MM.1S (cell line): ENCODE results near the gene SYT5.
A peak's percentile ranks its signal among the peaks of the same experiment; 100 is the strongest.

ENCODE experiments used
- DNase-seq: peaks from one replicate; pipeline ENCODE4 v3.0.0-alpha.2; 2015
- H2AFZ ChIP-seq: fragments of 300-600 bp; sonication (generic); 2 replicates; pipeline ENCODE4 v1.6.0; 2016; ENCODE audit warnings: antibody characterized with exemption, low read length
- H3F3A ChIP-seq: fragments of 300-600 bp; sonication (generic); 2 replicates; pipeline ENCODE4 v1.6.1; 2016; ENCODE audit warnings: mild to moderate bottlenecking, antibody characterized with exemption, low read length, moderate library complexity, mixed read lengths; ENCODE audit not compliant: insufficient read depth
- H3K27ac ChIP-seq: fragments of 300-600 bp; sonication (generic); 2 replicates; pipeline ENCODE4 v1.5.1; 2016; ENCODE audit warnings: mild to moderate bottlenecking, low read length
- H3K27me3 ChIP-seq: fragments of 300-600 bp; sonication (generic); replicated peaks from 2 replicates; pipeline ENCODE4 v1.6.0; 2016; ENCODE audit warnings: low read length; ENCODE audit not compliant: insufficient read depth
- H3K36me3 ChIP-seq: fragments of 300-600 bp; sonication (generic); replicated peaks from 2 replicates; pipeline ENCODE4 v1.6.1; 2016; ENCODE audit warnings: mild to moderate bottlenecking, low read length, mixed read lengths; ENCODE audit not compliant: insufficient read depth
- H3K4me1 ChIP-seq: fragments of 300-600 bp; sonication (generic); 2 replicates; pipeline ENCODE4 v1.6.1; 2016; ENCODE audit warnings: low read length, mixed read lengths
- H3K4me2 ChIP-seq: fragments of 300-600 bp; sonication (generic); 2 replicates; pipeline ENCODE4 v1.6.0; 2016; ENCODE audit warnings: low read depth, low read length
- H3K4me3 ChIP-seq: fragments of 300-600 bp; sonication (generic); 2 replicates; pipeline ENCODE4 v1.5.1; 2016; ENCODE audit warnings: low read length, mixed read lengths
- H3K79me2 ChIP-seq: fragments of 300-600 bp; sonication (generic); 2 replicates; pipeline ENCODE4 v1.6.1; 2016; ENCODE audit warnings: mixed run types, low read length, mixed read lengths
- H3K9ac ChIP-seq: fragments of 300-600 bp; sonication (generic); 2 replicates; pipeline ENCODE4 v1.6.1; 2016; ENCODE audit warnings: low read length, mixed read lengths
- H3K9me2 ChIP-seq: fragments of 300-600 bp; sonication (generic); replicated peaks from 2 replicates; pipeline ENCODE4 v1.6.1; 2016; ENCODE audit warnings: mild to moderate bottlenecking, low read length, mixed read lengths; ENCODE audit not compliant: insufficient read depth
- H3K9me3 ChIP-seq: fragments of 300-600 bp; sonication (generic); replicated peaks from 2 replicates; pipeline ENCODE4 v1.6.1; 2016; ENCODE audit warnings: mild to moderate bottlenecking, low read length, mixed read lengths; ENCODE audit not compliant: insufficient read depth
- H4K20me1 ChIP-seq: fragments of 300-600 bp; sonication (generic); 2 replicates; pipeline ENCODE4 v1.6.1; 2016; ENCODE audit warnings: mild to moderate bottlenecking, low read length, moderate library complexity, mixed read lengths; ENCODE audit not compliant: insufficient read depth
- CTCF ChIP-seq: fragments of 300-600 bp; sonication (generic); IDR thresholded peaks from 2 replicates; pipeline ENCODE4 v1.5.1; 2016; ENCODE audit warnings: antibody characterized with exemption, low read length, mixed read lengths
- EZH2 ChIP-seq: fragments of 300-600 bp; sonication (generic); optimal IDR thresholded peaks from 2 replicates; pipeline ENCODE3; 2017; ENCODE audit warnings: low read depth, mild to moderate bottlenecking, antibody characterized with exemption, low read length, mixed read lengths
- EZH2phosphoT487 ChIP-seq: fragments of 300-600 bp; sonication (generic); IDR thresholded peaks from 2 replicates; pipeline ENCODE4 v1.6.1; 2018; ENCODE audit warnings: antibody characterized with exemption, low read length

SYT5 gene

GRCh38 chr19:55216461-55217198 is 36.5 kb upstream of the SYT5 start:
- Histone ChIP-seq H3K36me3 (no peaks in the 10 kb centered on the region), H3K27me3 (peaks cover 28% of the 10 kb centered on the region), H3K9me3 (no peaks in the 10 kb centered on the region), H3K79me2 (no peaks in the 10 kb centered on the region), H3K9me2 (no peaks in the 10 kb centered on the region), H3K4me2 (no peak overlapping the region), H3K4me1 (no peaks in the 10 kb centered on the region), H3K9ac (no peak overlapping the region), H3K27ac (no peak overlapping the region), H3F3A (no peaks in the 10 kb centered on the region), H4K20me1 (no peaks in the 10 kb centered on the region), H3K4me3 (no peak overlapping the region), H2AFZ (no peak overlapping the region)
- TF ChIP-seq CTCF: no peak
- TF ChIP-seq EZH2phosphoT487: no peak
- TF ChIP-seq EZH2: no peak
- no peak for DNase-seq

- H3F3A ChIP-seq: no peaks in the 10 kb centered on the region
- no peak overlapping the region for H3K4me2 ChIP-seq
- no peak for TF ChIP-seq CTCF
- no peak for TF ChIP-seq EZH2phosphoT487
- TF ChIP-seq EZH2: no peak
- no peaks in the 10 kb centered on the region for H3K79me2 ChIP-seq
- H3K4me3 ChIP-seq: no peak overlapping the region
- H3K4me1 ChIP-seq: peaks cover 7% of the 10 kb centered on the region
- H3K27me3 ChIP-seq: peaks cover 29% of the 10 kb centered on the region
- no peak overlapping the region for H2AFZ ChIP-seq
- H4K20me1 ChIP-seq: no peaks in the 10 kb centered on the region
- no peak for DNase-seq
- no peaks in the 10 kb centered on the region for H3K9me3 ChIP-seq
- H3K27ac ChIP-seq: no peak overlapping the region
- H3K36me3 ChIP-seq: no peaks in the 10 kb centered on the region
- H3K9me2 ChIP-seq: no peaks in the 10 kb centered on the region
- H3K9ac ChIP-seq: no peak overlapping the region
Measured at GRCh38 chr19:55213547-55213946, 33.5 kb upstream of the SYT5 start.

GRCh38 chr19:55212447-55212846 is 32.4 kb upstream of the SYT5 start:
- Histone ChIP-seq H3K36me3 (no peaks in the 10 kb centered on the region), H4K20me1 (no peaks in the 10 kb centered on the region), H3K4me1 (peaks cover 7% of the 10 kb centered on the region), H3F3A (no peaks in the 10 kb centered on the region), H3K4me3 (no peak overlapping the region), H3K9ac (no peak overlapping the region), H3K9me3 (no peaks in the 10 kb centered on the region), H3K27me3 (peaks cover 29% of the 10 kb centered on the region), H3K4me2 (no peak overlapping the region), H3K9me2 (no peaks in the 10 kb centered on the region), H3K27ac (no peak overlapping the region), H3K79me2 (no peaks in the 10 kb centered on the region), H2AFZ (no peak overlapping the region)
- peak; percentile 82 for DNase-seq
- TF ChIP-seq EZH2phosphoT487: no peak
- TF ChIP-seq CTCF: peak; percentile 96
- TF ChIP-seq EZH2: no peak
